K562 (cell line): ENCODE data around the gene PLS1. TPM values are rescaled to one million over a fixed set of nuclear protein-coding genes. Genes with fewer than 3 reads are reported as not detected.
A peak's percentile ranks its signal among the peaks of the same experiment; 100 is the strongest.

Experiments
- MED1 ChIP-seq: sonication (generic); formaldehyde crosslinking; IDR thresholded peaks from 2 replicates; pipeline ENCODE4 v1.8.1; 2023; ENCODE audit warnings: missing genetic modification reagents, borderline replicate concordance
- MLLT1 ChIP-seq, 2 experiments: fragments of 450-650 bp; IDR thresholded peaks; 2 replicates each; pipeline ENCODE4 v1.6.1; 2016
- NCOA2 ChIP-seq, 2 experiments: fragments of 450-650 bp; IDR thresholded peaks; 2 replicates each; pipeline ENCODE4 v1.6.1; 2018; ENCODE audit warnings: mild to moderate bottlenecking in 2 of 2, moderate library complexity in 1 of 2; ENCODE audit not compliant: partially characterized antibody in 2 of 2
- PPARD ChIP-seq: fragments of 250-450 bp; sonication (Bioruptor Pico); IDR thresholded peaks from 2 replicates; pipeline ENCODE4 v1.8.0; 2022; ENCODE audit warnings: inconsistent platforms, mild to moderate bottlenecking, moderate library complexity
- SMARCC2 ChIP-seq: fragments of 450-650 bp; IDR thresholded peaks from 2 replicates; pipeline ENCODE4 v1.6.1; 2017; ENCODE audit warnings: antibody characterized with exemption, moderate library complexity, mild to moderate bottlenecking, low read depth
- TAL1 ChIP-seq: fragments of 450-650 bp; IDR thresholded peaks from 2 replicates; pipeline ENCODE4 v1.6.1; 2016; ENCODE audit warnings: mild to moderate bottlenecking
- TCF15 ChIP-seq: fragments of 250-450 bp; sonication (Bioruptor Pico); IDR thresholded peaks from 2 replicates; pipeline ENCODE4 v1.8.0; 2022; ENCODE audit warnings: moderate library complexity, mild to moderate bottlenecking, inconsistent platforms
- TCF7L2 ChIP-seq: fragments of 150-350 bp; IDR thresholded peaks from 2 replicates; pipeline ENCODE4 v1.6.1; 2016; ENCODE audit warnings: low read depth, mild to moderate bottlenecking, low read length, moderate library complexity
- VEZF1 ChIP-seq: fragments of 200-800 bp; sonication (Bioruptor generic); IDR thresholded peaks from 2 replicates; pipeline ENCODE4 v1.6.1; 2017; ENCODE audit warnings: missing genetic modification characterization, missing compliant biosample characterization
- ZBTB33 ChIP-seq: sonication (generic); formaldehyde crosslinking; IDR thresholded peaks from 2 replicates; pipeline ENCODE4 v1.8.1; 2023; ENCODE audit warnings: mild to moderate bottlenecking, missing genetic modification reagents
- ZEB2 ChIP-seq: fragments of 450-650 bp; IDR thresholded peaks from 2 replicates; pipeline ENCODE4 v1.6.1; 2016
- ZNF146 ChIP-seq: IDR thresholded peaks from one replicate; pipeline ENCODE4 v1.6.1; 2018; ENCODE audit warnings: missing compliant biosample characterization; ENCODE audit not compliant: unreplicated experiment
- ZNF3 ChIP-seq: fragments of 250-450 bp; sonication (Bioruptor Pico); IDR thresholded peaks from 2 replicates; pipeline ENCODE4 v1.5.0; 2021; ENCODE audit warnings: mild to moderate bottlenecking, moderate library complexity
- ZNF639 ChIP-seq, 2 experiments: fragments of 200-800 bp in 1 of 2; sonication (Bioruptor generic) in 1 of 2; sonication (generic) in 1 of 2; formaldehyde crosslinking in 1 of 2; IDR thresholded peaks in 1 of 2; conservative IDR thresholded peaks in 1 of 2; 2 replicates each; pipeline versions ENCODE4 v1.5.0 to v1.6.1; 2016 to 2020; ENCODE audit warnings: missing compliant biosample characterization in 1 of 2, missing genetic modification characterization in 1 of 2, missing genetic modification reagents in 1 of 2
- ZNF740 ChIP-seq, 3 experiments: fragments of 200-800 bp in 1 of 3; sonication (Bioruptor generic) in 1 of 3; sonication (generic) in 1 of 3; formaldehyde crosslinking in 1 of 3; IDR thresholded peaks; 2 replicates each; pipeline versions ENCODE4 v1.6.1 to v1.8.0; 2016 to 2022; ENCODE audit warnings: mild to moderate bottlenecking in 2 of 3, missing compliant biosample characterization in 2 of 3, missing genetic modification characterization in 2 of 3, missing genetic modification reagents in 1 of 3
- polyA plus RNA-seq, 8 experiments: library from polyadenylated mRNA; depleted of rRNA in 4 of 8; stranded (reverse) in 5 of 8; unstranded in 3 of 8; fragments of >200 nt; fragmentation: Nextera tagmentation in 2 of 8; fragmentation: Illumina TruSeq in 1 of 8; extraction: Ambion mirVana in 2 of 8; extraction: Trizol in 1 of 8; gene quantifications; 2 replicates each; pipeline versions ENCODE4 v1.2.1 to v1.2.3, GENCODE V29; 2011 to 2014; ENCODE audit warnings: inconsistent platforms in 1 of 8, missing spikeins in 1 of 8
- total RNA-seq, 7 experiments: library from RNA; depleted of rRNA in 6 of 7; stranded (reverse); fragments of >200 nt in 6 of 7; fragmentation: Illumina TruSeq in 2 of 7; extraction: Trizol in 2 of 7; gene quantifications; 2 replicates each; pipeline versions ENCODE4 v1.2.1 to v1.2.3, GENCODE V29; 2011 to 2021; ENCODE audit warnings: low replicate concordance in 1 of 7

The PLS1 gene
- total and polyA plus RNA-seq, 9 of the 15 experiments (the other 6 are each of a cell fraction or from before 2014, with no cell fraction given): 6.1 to 21.3 (median 13.0) TPM

GRCh38 chr3:142578329-142579223, 17.6 kb upstream of the PLS1 start, which contains the start of gene ATR (continued):
- TF ChIP-seq TCF15 (CRISPR knock-in tag) (no peak), ZEB2 (no peak), ZNF740 (CRISPR knock-in tag; IDR thresholded peaks at IDR 0.05) (peak; percentile 89), ZNF740 (tag; IDR thresholded peaks at IDR 0.05) (no peak), NCOA2 (IDR thresholded peaks at IDR 0.05; ENCODE audit: partially characterized antibody in 2 of 2) (no peak), TCF7L2 (0 out of 2 replicates have a peak, but pooled peaks have one; percentile 31), ZBTB33 (CRISPR knock-in tag) (peak; percentile 67), ZNF3 (CRISPR knock-in tag) (no peak), MED1 (CRISPR knock-in tag) (no peak), TAL1 (no peak), ZNF146 (no peak), PPARD (CRISPR knock-in tag) (no peak), SMARCC2 (no peak; the same call in 1 of the 2 replicates), MLLT1 (IDR thresholded peaks at IDR 0.05) (peak in 1 of 2 experiments; percentile 82; a peak in 1 of 4 replicates), ZNF639 (CRISPR knock-in tag; conservative IDR thresholded peaks at IDR 0.05 in 1 of 2, IDR thresholded peaks at IDR 0.05 in 1 of 2) (peak in 1 of 2 experiments; percentile 76; a peak in 2 of 4 replicates), VEZF1 (peak; percentile 86)
